A549 (cell line): ENCODE measurements around the gene EBI3. TPM values are rescaled to one million over a fixed set of nuclear protein-coding genes. Genes with fewer than 3 reads are reported as not detected.
"Not testable (repeated sequence)": the region's sequence is repeated elsewhere in the genome, so short reads cannot be mapped to it uniquely, and the experiment has no call there.

Experiments used
- ATAC-seq, 2 experiments: fragments of 200-7000 bp in 1 of 2; fragments of >200 bp in 1 of 2; cut with Nextera tagmentation in 1 of 2; cut with Tn5 transposase in 1 of 2; 3 replicates each; pipeline versions ENCODE4 v1.8.0 to v1.9.1; 2018 to 2020; ENCODE audit warnings: mild to moderate bottlenecking in 1 of 2, moderate library complexity in 1 of 2
- CTCF ChIA-PET: fragments of 300-600 bp; sonication (Branson Sonifier 250); formaldehyde crosslinking; extraction: SDS; loops from one replicate; lab custom pipeline; 2021; ENCODE audit warnings: antibody characterized with exemption, inconsistent platforms; lab: Yijun Ruan, JAX
- POLR2A ChIA-PET: fragments of 350-600 bp; formaldehyde crosslinking; extraction: SDS; loops from one replicate; lab custom pipeline; 2021; ENCODE audit warnings: antibody characterized with exemption, inconsistent platforms; lab: Yijun Ruan, JAX
- DNase-seq, 2 experiments: peaks; one replicate each; pipeline versions ENCODE4 v3.0.0 to v3.0.0-alpha.2; 2011 to 2016; ENCODE audit warnings: low read depth in 1 of 2, low spot score in 1 of 2
- FAIRE-seq: peaks from 2 replicates; lab custom pipeline; 2011; peaks lifted over from hg19 to GRCh38; lab: Jason Lieb, UNC
- H3K27ac ChIP-seq, 2 experiments: fragments of >200 bp; sonication (Bioruptor Twin); formaldehyde crosslinking; 3 replicates each; pipeline ENCODE4 v1.5.1; 2016 to 2017
- H3K4me1 ChIP-seq: fragments of >200 bp; sonication (Bioruptor Twin); formaldehyde crosslinking; 3 replicates; pipeline ENCODE4 v1.6.1; 2016
- H3K4me2 ChIP-seq: fragments of >200 bp; sonication (Bioruptor Twin); formaldehyde crosslinking; 3 replicates; pipeline ENCODE4 v1.6.1; 2016
- H3K4me3 ChIP-seq: fragments of >200 bp; sonication (Bioruptor Twin); formaldehyde crosslinking; 3 replicates; pipeline ENCODE4 v1.5.1; 2016
- H3K9me3 ChIP-seq: fragments of >200 bp; sonication (Bioruptor Twin); formaldehyde crosslinking; 3 replicates; pipeline ENCODE4 v1.6.1; 2016
- ATOH8 ChIP-seq: fragments of 250-450 bp; sonication (Bioruptor Pico); IDR thresholded peaks from 2 replicates; pipeline ENCODE4 v1.5.0; 2020; ENCODE audit warnings: low read depth, mild to moderate bottlenecking, moderate library complexity
- BCL3 ChIP-seq: fragments of >200 bp; sonication (Bioruptor Twin); formaldehyde crosslinking; IDR thresholded peaks from 3 replicates; pipeline ENCODE4 v1.6.1; 2016
- CBX8 ChIP-seq: fragments of 200-600 bp; sonication (generic); IDR thresholded peaks from 2 replicates; pipeline ENCODE4 v1.6.1; 2016
- CTCF ChIP-seq: fragments of >200 bp; sonication (Bioruptor Twin); formaldehyde crosslinking; IDR thresholded peaks from 3 replicates; pipeline ENCODE4 v1.5.1; 2016
- E2F6 ChIP-seq: IDR thresholded peaks from 2 replicates; pipeline ENCODE4 v1.6.1; 2012; ENCODE audit warnings: low read depth, borderline replicate concordance
- EHF ChIP-seq: fragments of 250-450 bp; sonication (Bioruptor Pico); IDR thresholded peaks from 2 replicates; pipeline ENCODE4 v1.5.0; 2020; ENCODE audit warnings: mild to moderate bottlenecking
- FOSL2 ChIP-seq, 2 experiments: fragments of 450-650 bp in 1 of 2; fragments of >200 bp in 1 of 2; sonication (Bioruptor Twin) in 1 of 2; formaldehyde crosslinking; IDR thresholded peaks; 2 replicates each; pipeline versions ENCODE4 v1.5.0 to v1.6.1; 2016 to 2020; ENCODE audit warnings: mild to moderate bottlenecking in 1 of 2, moderate library complexity in 1 of 2
- HEYL ChIP-seq: fragments of 250-450 bp; sonication (Bioruptor Pico); IDR thresholded peaks from 2 replicates; pipeline ENCODE4 v1.8.0; 2021; ENCODE audit warnings: mild to moderate bottlenecking, moderate library complexity
- JUNB ChIP-seq: fragments of >200 bp; sonication (Bioruptor Twin); formaldehyde crosslinking; IDR thresholded peaks from 2 replicates; pipeline ENCODE4 v1.6.1; 2016
- KDM5A ChIP-seq: fragments of 200-600 bp; sonication (generic); IDR thresholded peaks from 2 replicates; pipeline ENCODE4 v1.6.1; 2016; ENCODE audit warnings: antibody characterized with exemption, mild to moderate bottlenecking
- MAFK ChIP-seq: fragments of 450-650 bp; IDR thresholded peaks from 2 replicates; pipeline ENCODE4 v1.6.1; 2014; ENCODE audit not compliant: partially characterized antibody
- MAX ChIP-seq: IDR thresholded peaks from 2 replicates; pipeline ENCODE4 v1.6.1; 2012
- MYC ChIP-seq: IDR thresholded peaks from 2 replicates; pipeline ENCODE4 v1.6.1; 2012; ENCODE audit warnings: mild to moderate bottlenecking, inconsistent platforms, low read length, improper control_type of control experiment, borderline replicate concordance
- NFE2L2 ChIP-seq: fragments of 150-350 bp; conservative IDR thresholded peaks from 2 replicates; pipeline ENCODE4 v1.6.1; 2014; ENCODE audit warnings: low read length
- POLR2A ChIP-seq: IDR thresholded peaks from 2 replicates; pipeline ENCODE4 v1.6.1; 2012; ENCODE audit warnings: mild to moderate bottlenecking, low read length
- RCOR1 ChIP-seq: fragments of 150-350 bp; IDR thresholded peaks from 2 replicates; pipeline ENCODE4 v1.6.1; 2014; ENCODE audit warnings: antibody characterized with exemption, low read length, low read depth
- RFX5 ChIP-seq: fragments of 450-650 bp; IDR thresholded peaks from 2 replicates; pipeline ENCODE4 v1.7.1; 2014; ENCODE audit warnings: antibody characterized with exemption, mild to moderate bottlenecking, moderate library complexity
- RNF2 ChIP-seq: fragments of 200-600 bp; sonication (generic); IDR thresholded peaks from 2 replicates; pipeline ENCODE4 v1.6.1; 2016; ENCODE audit warnings: low read depth, mild to moderate bottlenecking, antibody characterized with exemption, moderate library complexity, borderline replicate concordance
- TFCP2L1 ChIP-seq: fragments of 250-450 bp; sonication (Bioruptor Pico); IDR thresholded peaks from 2 replicates; pipeline ENCODE4 v1.5.0; 2021; ENCODE audit warnings: mild to moderate bottlenecking
- ZC3H11A ChIP-seq: fragments of 450-650 bp; IDR thresholded peaks from 2 replicates; pipeline ENCODE4 v1.6.1; 2014; ENCODE audit warnings: antibody characterized with exemption, mild to moderate bottlenecking
- ZFP36 ChIP-seq: fragments of 450-650 bp; IDR thresholded peaks from 2 replicates; pipeline ENCODE4 v1.6.1; 2014; ENCODE audit warnings: borderline replicate concordance; ENCODE audit not compliant: partially characterized antibody
- WGBS: methylation state at CpG from one replicate; pipeline ENCODE4 v1.1.6; 2017; ENCODE audit errors: missing lambda C conversion rate; 5-methylcytosine and 5-hydroxymethylcytosine counted together
- polyA plus RNA-seq, 4 experiments: library from polyadenylated mRNA; depleted of rRNA in 3 of 4; stranded (reverse); fragments of >200 nt; fragmentation: RNase III in 1 of 4; extraction: RNeasy Plus Mini Kit Qiagen cat#74134 plus additional on column Dnase treatment in 1 of 4; gene quantifications; 2 replicates in 3 of 4; 3 replicates in 1 of 4; pipeline ENCODE4 v1.2.3, GENCODE V29; 2011 to 2017

Gene EBI3
- polyA plus RNA-seq, 2 of the 4 experiments (the other 2 are of a cell fraction) = 1.1 to 3.6 TPM

- POLR2A ChIA-PET = no interaction called here
- DNase-seq = no peak
- CTCF ChIA-PET = no interaction called here
- WGBS = 67% methylated on average over 4 of the region's 4 CpGs
- Histone ChIP-seq H3K9me3 (no peaks in the 10 kb centered on the region), H3K4me1 (no peaks in the 10 kb centered on the region), H3K4me2 (no peak overlapping the region), H3K27ac (no peak overlapping the region), H3K4me3 (no peak overlapping the region)
- no peak for ATAC-seq
- TF ChIP-seq ATOH8 (CRISPR knock-in tag) (no peak), JUNB (no peak), ZFP36 (peak; percentile 80), CBX8 (no peak), CTCF (no peak)
- FAIRE-seq = no peak
These were observed 9.5 kb downstream of the EBI3 start for GRCh38 chr19:4238831-4239230.

GRCh38 chr19:4241824-4242430 lies 12.6 kb downstream of the EBI3 start:
- H3K9me3 ChIP-seq = no peaks in the 10 kb centered on the region
- WGBS = 62% methylated on average over 5 of the region's 5 CpGs
- H3K4me1 ChIP-seq = no peaks in the 10 kb centered on the region
- FAIRE-seq = no peak
- TF ChIP-seq ZFP36 = no peak
- TF ChIP-seq, all 56 proteins: peak for 0
- no peak overlapping the region for H3K4me3 ChIP-seq
- ChIA-PET CTCF (interaction anchor here (0.8 to 4.4 kb wide), 2 partner anchors 8 to 37 kb away, joined by 5 to 35 read pairs; no protein-coding TSS in a partner anchor), POLR2A (no interaction called here)
- DNase-seq = no peak
- H3K27ac ChIP-seq = no peak overlapping the region
- ATAC-seq = no peak
- H3K4me2 ChIP-seq = no peak overlapping the region

DNA sequence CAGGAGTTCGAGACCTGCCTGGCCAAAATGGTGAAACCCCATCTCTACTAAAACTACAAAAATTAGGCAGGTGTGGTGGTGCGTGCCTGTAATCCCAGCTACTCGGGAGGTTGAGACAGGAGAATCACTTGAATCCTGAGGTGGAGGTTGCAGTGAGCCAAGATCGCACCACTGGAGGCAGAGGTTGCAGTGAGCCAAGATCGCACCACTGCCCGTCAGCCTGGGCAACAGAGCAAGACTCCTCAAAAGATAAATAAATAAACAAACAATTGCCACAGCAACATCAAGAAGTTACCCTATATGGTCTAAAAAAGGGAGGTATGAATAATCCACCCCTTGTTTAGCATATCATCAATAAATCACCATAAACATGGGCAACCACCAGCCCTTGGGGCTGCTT lies 16.6 kb downstream of the EBI3 start:
- CTCF ChIA-PET = interaction anchor here (0.5 kb wide), 1 partner anchor 803 kb away, joined by 4 read pairs; no protein-coding TSS in a partner anchor
- DNase-seq, H3K4me1 ChIP-seq, FAIRE-seq, POLR2A ChIA-PET, H3K4me3 ChIP-seq, H3K9me3 ChIP-seq, ATAC-seq: not testable (repeated sequence)
- Histone ChIP-seq H3K27ac (peak overlapping the region; percentile 50 to 88; a peak in 4 of 6 replicates), H3K4me2 (peak overlapping the region; percentile 65; the same call in 1 of the 3 replicates)
- WGBS = 92% methylated on average over 5 of the region's 6 CpGs

DNA sequence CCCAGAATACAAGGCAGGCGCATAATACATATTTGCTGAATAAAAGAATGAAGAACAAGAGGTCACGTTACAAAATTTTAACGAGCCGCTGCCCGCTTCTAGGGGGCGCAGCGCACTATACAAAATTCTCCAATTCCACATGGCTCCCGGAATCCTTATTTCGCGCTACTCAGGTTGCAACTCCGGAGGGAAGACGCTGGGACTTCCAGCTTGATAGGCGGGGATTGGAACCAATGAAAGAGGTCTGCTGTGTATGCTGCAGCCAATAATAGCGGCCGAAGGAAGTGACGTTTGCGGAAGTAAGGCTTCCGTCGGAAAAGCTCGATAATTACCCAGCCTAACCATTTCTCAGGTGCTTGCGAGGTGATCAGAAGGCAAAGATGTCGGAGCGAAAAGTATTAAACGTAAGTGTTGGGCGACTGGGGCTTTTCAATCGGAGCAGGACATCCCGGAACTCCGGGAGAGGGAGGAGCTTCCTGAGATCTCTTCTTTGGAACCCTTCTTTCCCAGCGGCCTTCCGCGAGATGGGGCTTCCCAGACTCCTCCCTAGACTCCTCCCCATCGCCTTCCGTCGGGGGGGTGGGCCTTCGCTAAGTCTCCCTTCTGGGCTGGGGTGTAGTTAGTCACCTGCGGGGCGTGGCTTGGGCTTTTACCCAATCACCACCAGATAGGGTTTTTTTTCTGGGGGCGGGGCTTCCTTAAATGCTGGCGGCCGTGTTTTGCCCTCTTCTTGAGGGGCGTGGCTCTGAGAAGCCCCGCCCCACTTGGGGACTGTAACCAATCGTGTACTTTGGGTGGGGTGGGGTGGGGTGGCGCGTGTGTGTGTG lies 17.7 kb downstream of the EBI3 start, which contains the start of gene YJU2:
Gene YJU2, plus strand, starts transcription at position 314 of the 827 bp plus-strand sequence. Its CDS starts 67 bp downstream, at position 381.
- FAIRE-seq (no peak), ATAC-seq (peak; percentile 95 to 97), DNase-seq (peak; percentile 97 to 98)
- POLR2A ChIA-PET = interaction anchor here (0.7 to 1.3 kb wide), 9 partner anchors 9 to 240 kb away, joined by 3 to 8 read pairs (median 3); partner anchors contain the start of genes CHAF1A, MPND and PIAS4
- Histone ChIP-seq H3K27ac (peak within 1 kb of the TSS; percentile 83 to 88), H3K4me3 (peak within 1 kb of the TSS; percentile 48), H3K9me3 (no peaks in the 10 kb centered on the region), H3K4me1 (peaks cover 4% of the 10 kb centered on the region; the same call in 1 of the 3 replicates), H3K4me2 (peak within 1 kb of the TSS; percentile 84)
- WGBS = under 1% methylated on average over 36 of the region's 45 CpGs
- CTCF ChIA-PET = interaction anchor here (0.5 to 1.1 kb wide), 6 partner anchors 10 to 147 kb away, joined by 3 to 6 read pairs (median 4); no protein-coding TSS in a partner anchor
- TF ChIP-seq EHF (CRISPR knock-in tag) (no peak), RNF2 (no peak), MAFK (no peak), MAX (peak; percentile 97), BCL3 (peak; percentile 42; the same call in 1 of the 3 replicates), RCOR1 (no peak), KDM5A (peak; percentile 57), NFE2L2 (no peak), ZC3H11A (no peak), ATOH8 (CRISPR knock-in tag) (no peak), JUNB (no peak), MYC (peak; percentile 96), HEYL (CRISPR knock-in tag) (no peak), FOSL2 (IDR thresholded peaks at IDR 0.05) (no peak), FOSL2 (CRISPR knock-in tag; IDR thresholded peaks at IDR 0.05) (no peak), POLR2A (0 out of 2 replicates have a peak, but pooled peaks have one; percentile 17), RFX5 (no peak), E2F6 (0 out of 2 replicates have a peak, but pooled peaks have one; percentile 41), TFCP2L1 (no peak)
